ENCODE measurements around the gene HEATR5B. TPM values are rescaled to one million over a fixed set of nuclear protein-coding genes. Genes with fewer than 3 reads are reported as not detected.

Gene HEATR5B
- polyA plus RNA-seq, 2 donors, result 7.7 to 9.0 TPM

Other genes with a start within 250 kb of the HEATR5B start
- gene STRN, start 117.8 kb downstream of the HEATR5B start, polyA plus RNA-seq, result 10 to 100 TPM in 1 of 2 donors, 1 to 10 TPM in 1; 9.2 to 12.2 TPM
- gene GPATCH11, start 146 bp upstream of the HEATR5B start, polyA plus RNA-seq, result 1 to 10 TPM; 2.7 to 2.8 TPM
- 1 to 10 TPM; 3.6 to 4.0 TPM for gene EIF2AK2, start 72.6 kb upstream of the HEATR5B start, polyA plus RNA-seq
- gene SULT6B1, start 104.3 kb upstream of the HEATR5B start, polyA plus RNA-seq, result not detected
- 10 to 100 TPM; 19.1 to 53.7 TPM for gene CEBPZOS, start 112.1 kb upstream of the HEATR5B start, polyA plus RNA-seq
- gene CEBPZ, start 147.2 kb upstream of the HEATR5B start, polyA plus RNA-seq, result 10 to 100 TPM; 32.5 to 37.4 TPM
- 1 to 10 TPM; 6.9 to 8.1 TPM for gene NDUFAF7, start 147.3 kb upstream of the HEATR5B start, polyA plus RNA-seq
- gene PRKD3, start 240.5 kb upstream of the HEATR5B start, polyA plus RNA-seq, result 1 to 10 TPM; 3.7 to 3.8 TPM

Measured in esophagus (tissue), 2 donors.